Left lung (tissue), 10 donors: ENCODE data around the gene RICTOR. TPM values are rescaled to one million over a fixed set of nuclear protein-coding genes. Genes with fewer than 3 reads are reported as not detected.

ENCODE experiments used
- ATAC-seq: fragments of 200-7000 bp; cut with Tn5 transposase; one replicate; pipeline ENCODE4 v1.9.1; 2020; ENCODE audit warnings: moderate library complexity
- DNase-seq, 4 donors: peaks; one replicate each; pipeline ENCODE4 v3.0.0-alpha.2; 2013 to 2020
- H3K27ac ChIP-seq, 2 donors: fragments of 200-600 bp; sonication (generic) in 1 of 2; one replicate each; pipeline versions ENCODE4 v1.5.0 to v1.8.0; 2020 to 2021
- H3K27me3 ChIP-seq, 2 donors: fragments of 200-600 bp; sonication (generic) in 1 of 2; one replicate each; pipeline versions ENCODE4 v1.5.0 to v1.8.0; 2020 to 2021
- H3K36me3 ChIP-seq, 2 donors: fragments of 200-600 bp; sonication (generic) in 1 of 2; one replicate each; pipeline versions ENCODE4 v1.5.0 to v1.8.0; 2020 to 2021
- H3K4me1 ChIP-seq, 2 donors: fragments of 200-600 bp; one replicate each; pipeline ENCODE4 v1.8.0; 2021
- H3K4me3 ChIP-seq, 2 donors: fragments of 200-600 bp; sonication (generic) in 1 of 2; one replicate each; pipeline versions ENCODE4 v1.5.0 to v1.8.0; 2020 to 2021; ENCODE audit warnings: mild to moderate bottlenecking in 1 of 2
- H3K9me3 ChIP-seq, 2 donors: fragments of 200-600 bp; sonication (generic) in 1 of 2; one replicate each; pipeline versions ENCODE4 v1.5.0 to v1.8.0; 2020 to 2021
- intact Hi-C, 2 donors: fragments of 100-400 bp; cut with DNase I; formaldehyde crosslinking; loops; one replicate each; pipeline versions ENCODE4 v1.11.2 to v1.14.2; 2022
- polyA plus RNA-seq, 6 donors: library from polyadenylated mRNA; unstranded; fragments of 120-200 nt; gene quantifications; one replicate each; pipeline ENCODE4 v1.2.1, GENCODE V29; 2013; ENCODE audit not compliant: insufficient read length in 6 of 6
- total RNA-seq, 2 donors: library from RNA; stranded (reverse); fragmentation: NEBNext Ultra II Directional; extraction: Animal tissue kit (Norgen Biotek cat#: 25700); gene quantifications; one replicate each; pipeline ENCODE4 v1.2.1, GENCODE V29; 2021
- TF ChIP-seq, protein P1 (sequence below), 2 donors: fragments of 200-600 bp; sonication (generic) in 1 of 2; IDR thresholded peaks; one replicate each; pipeline versions ENCODE4 v1.5.0 to v1.8.0; 2021; ENCODE audit warnings: antibody characterized with exemption in 2 of 2
- donor health status: DM: no; HTN: yes; CAD: no.
- donor health status: DM: no; HTN: no; CAD: no.

The RICTOR gene
- total and polyA plus RNA-seq, 8 donors = 28.2 to 37.5 (median 31.9) TPM

DNA sequence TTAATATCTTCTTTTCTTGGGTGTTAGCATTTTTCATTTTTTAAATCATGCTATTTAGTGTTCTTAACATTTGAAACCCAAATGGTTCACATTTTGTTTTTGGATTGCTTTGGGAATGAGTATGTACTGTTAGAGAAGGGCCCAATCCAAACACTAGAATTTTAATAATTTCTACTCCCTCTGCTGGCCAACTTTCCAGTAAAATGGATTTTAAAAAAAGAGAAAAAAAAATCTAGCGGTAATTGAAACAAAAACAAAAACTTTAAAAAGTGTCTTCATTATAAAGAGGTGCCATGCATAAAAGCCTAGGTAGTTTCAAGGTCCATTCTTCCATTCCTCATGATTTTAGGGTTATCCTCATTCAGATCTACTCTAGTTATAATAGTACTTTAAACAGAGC is 32.1 kb upstream of the RICTOR start:
- TF ChIP-seq, protein P1, sequence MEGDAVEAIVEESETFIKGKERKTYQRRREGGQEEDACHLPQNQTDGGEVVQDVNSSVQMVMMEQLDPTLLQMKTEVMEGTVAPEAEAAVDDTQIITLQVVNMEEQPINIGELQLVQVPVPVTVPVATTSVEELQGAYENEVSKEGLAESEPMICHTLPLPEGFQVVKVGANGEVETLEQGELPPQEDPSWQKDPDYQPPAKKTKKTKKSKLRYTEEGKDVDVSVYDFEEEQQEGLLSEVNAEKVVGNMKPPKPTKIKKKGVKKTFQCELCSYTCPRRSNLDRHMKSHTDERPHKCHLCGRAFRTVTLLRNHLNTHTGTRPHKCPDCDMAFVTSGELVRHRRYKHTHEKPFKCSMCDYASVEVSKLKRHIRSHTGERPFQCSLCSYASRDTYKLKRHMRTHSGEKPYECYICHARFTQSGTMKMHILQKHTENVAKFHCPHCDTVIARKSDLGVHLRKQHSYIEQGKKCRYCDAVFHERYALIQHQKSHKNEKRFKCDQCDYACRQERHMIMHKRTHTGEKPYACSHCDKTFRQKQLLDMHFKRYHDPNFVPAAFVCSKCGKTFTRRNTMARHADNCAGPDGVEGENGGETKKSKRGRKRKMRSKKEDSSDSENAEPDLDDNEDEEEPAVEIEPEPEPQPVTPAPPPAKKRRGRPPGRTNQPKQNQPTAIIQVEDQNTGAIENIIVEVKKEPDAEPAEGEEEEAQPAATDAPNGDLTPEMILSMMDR (IDR thresholded peaks at IDR 0.05) = no peak
- Histone ChIP-seq H3K36me3 (peaks cover 0 to 76% of the 10 kb centered on the region in 2 donors), H3K4me1 (peaks cover 0 to 4% of the 10 kb centered on the region in 2 donors), H3K4me3 (no peak overlapping the region), H3K27ac (no peak overlapping the region), H3K9me3 (no peaks in the 10 kb centered on the region), H3K27me3 (no peaks in the 10 kb centered on the region)
- DNase-seq (no peak), ATAC-seq (no peak)
- intact Hi-C loops = no loop called here

DNA sequence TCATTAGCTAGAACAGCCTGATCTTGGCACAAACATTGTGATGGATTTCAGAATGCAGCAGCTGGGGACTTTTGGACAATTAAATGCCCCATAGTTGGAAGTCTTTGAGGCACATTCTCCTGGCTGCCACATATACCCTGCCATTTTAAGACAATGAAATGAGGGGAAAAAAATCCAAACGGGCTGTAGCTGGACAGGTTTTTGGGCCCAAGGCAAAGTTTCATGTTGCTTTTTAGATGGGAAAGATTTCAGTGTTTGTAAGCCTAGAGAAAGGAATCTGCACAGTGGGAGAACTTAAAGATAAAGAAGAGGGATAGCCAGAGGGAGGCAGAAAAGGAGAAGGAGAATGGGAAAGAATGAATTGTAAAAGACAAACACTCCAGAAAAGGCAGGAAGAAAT is 30.0 kb upstream of the RICTOR start:
- intact Hi-C loops = no loop called here
- DNase-seq (no peak), ATAC-seq (no peak)
- H3K27ac ChIP-seq = no peak overlapping the region
- H3K4me3 ChIP-seq = no peak overlapping the region
- TF ChIP-seq, protein P1 (IDR thresholded peaks at IDR 0.05) = no peak
- H3K4me1 ChIP-seq = peaks cover 0 to 14% of the 10 kb centered on the region in 2 donors
- H3K9me3 ChIP-seq = no peaks in the 10 kb centered on the region
- peaks cover 0 to 58% of the 10 kb centered on the region in 2 donors for H3K36me3 ChIP-seq
- no peaks in the 10 kb centered on the region for H3K27me3 ChIP-seq

DNA sequence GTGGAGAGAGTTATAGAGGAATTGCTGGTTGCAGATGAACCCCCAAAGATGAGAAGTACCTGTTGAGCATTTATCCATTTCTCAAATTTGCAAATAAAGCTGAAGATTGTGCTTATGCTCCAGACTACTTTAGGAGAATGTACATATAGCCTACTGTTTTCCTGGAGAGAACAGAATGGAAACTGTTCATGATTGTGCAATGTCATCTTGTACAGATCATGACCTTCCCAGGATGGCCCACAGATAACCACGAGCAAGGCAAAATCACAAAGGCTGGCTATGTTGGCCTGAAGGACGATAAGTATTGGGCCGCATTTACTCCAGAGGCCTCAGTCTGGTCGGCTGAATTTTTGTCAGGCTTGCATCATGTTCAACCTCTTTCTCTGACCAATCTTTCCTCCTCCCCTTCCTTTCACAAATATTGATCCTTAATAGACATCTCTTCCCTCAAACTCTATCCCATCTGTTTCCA is 28.5 kb upstream of the RICTOR start:
- Histone ChIP-seq H3K4me1 (peaks cover 0 to 14% of the 10 kb centered on the region in 2 donors), H3K4me3 (no peak overlapping the region), H3K9me3 (no peaks in the 10 kb centered on the region), H3K27me3 (no peaks in the 10 kb centered on the region), H3K27ac (no peak overlapping the region), H3K36me3 (peaks cover 0 to 48% of the 10 kb centered on the region in 2 donors)
- intact Hi-C loops = no loop called here
- ATAC-seq (no peak), DNase-seq (no peak)
- TF ChIP-seq, protein P1 (IDR thresholded peaks at IDR 0.05) = no peak

DNA sequence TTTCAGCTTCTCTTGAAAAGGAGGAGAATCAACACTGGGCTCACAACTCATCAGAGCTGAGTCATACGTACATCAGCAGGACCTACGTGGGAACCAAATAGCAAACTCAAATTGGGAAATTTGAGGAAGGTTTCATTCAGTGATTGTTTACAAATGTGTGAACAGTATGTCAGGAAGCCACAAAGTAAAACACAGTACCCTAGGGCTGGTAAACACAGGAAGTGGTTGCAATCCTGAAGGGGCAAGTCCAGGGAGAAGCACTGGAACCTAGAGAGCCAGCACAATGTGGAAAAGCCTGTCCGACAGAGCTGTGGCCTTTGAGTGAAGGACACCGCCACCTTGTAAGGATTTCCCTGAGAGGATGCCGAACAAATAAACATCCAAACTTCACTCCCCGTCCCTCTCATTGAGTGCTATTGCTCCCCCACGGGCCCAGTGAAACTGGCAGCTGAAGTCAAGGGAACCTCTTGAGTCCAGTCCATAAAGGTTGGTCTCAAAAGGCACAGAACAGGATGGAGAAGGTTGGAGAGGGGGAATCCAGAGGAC is 26.7 kb upstream of the RICTOR start:
- intact Hi-C loops = no loop called here
- DNase-seq = peak in 2 of 4 donors; percentile 17 to 20

DNA sequence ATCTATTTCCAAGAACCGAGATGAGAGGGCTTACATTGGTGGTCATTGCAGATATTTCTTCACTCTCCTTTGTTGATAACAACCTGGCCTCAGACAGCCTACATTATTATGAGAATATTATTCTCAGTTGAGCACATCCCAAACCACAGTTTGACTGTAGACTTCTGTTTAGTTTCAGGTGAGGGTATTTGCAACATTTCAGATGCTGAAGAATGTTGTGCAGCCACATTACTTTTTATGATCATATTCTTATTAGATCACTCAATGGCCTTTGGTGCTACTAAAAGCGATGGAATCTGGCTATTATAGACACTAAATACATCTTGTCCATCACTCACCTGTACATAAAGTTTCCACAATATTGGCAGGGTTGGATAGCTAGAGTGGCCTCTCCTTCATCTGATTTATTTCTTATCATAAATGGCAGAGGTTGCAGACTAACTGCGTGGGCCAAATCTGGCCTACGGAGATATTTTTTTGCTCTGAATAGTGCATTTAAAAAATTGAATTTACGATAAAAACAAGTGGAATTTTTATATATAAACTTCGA is 26.2 kb upstream of the RICTOR start:
- peaks cover 0 to 14% of the 10 kb centered on the region in 2 donors for H3K4me1 ChIP-seq
- no peaks in the 10 kb centered on the region for H3K27me3 ChIP-seq
- no peaks in the 10 kb centered on the region for H3K9me3 ChIP-seq
- ATAC-seq (no peak), DNase-seq (no peak)
- H3K27ac ChIP-seq = no peak overlapping the region
- peaks cover 0 to 29% of the 10 kb centered on the region in 2 donors for H3K36me3 ChIP-seq
- H3K4me3 ChIP-seq = no peak overlapping the region
- intact Hi-C loops = no loop called here
- TF ChIP-seq, protein P1 (IDR thresholded peaks at IDR 0.05) = no peak

More for the DNA sequence above, 26.7 kb upstream of the RICTOR start:
- no peak overlapping the region for H3K4me3 ChIP-seq
- ATAC-seq = peak; percentile 58
- no peaks in the 10 kb centered on the region for H3K27me3 ChIP-seq
- H3K4me1 ChIP-seq = peaks cover 0 to 14% of the 10 kb centered on the region in 2 donors
- TF ChIP-seq, protein P1 (IDR thresholded peaks at IDR 0.05) = no peak
- H3K9me3 ChIP-seq = no peaks in the 10 kb centered on the region
- peaks cover 0 to 35% of the 10 kb centered on the region in 2 donors for H3K36me3 ChIP-seq
- peak overlapping the region in 1 of 2 donors; percentile 14 for H3K27ac ChIP-seq
